Stomach (tissue), 4 donors: ENCODE data around the gene ARMH1.

Source experiments
- CTCF ChIP-seq, 7 experiments: fragments of 450-650 bp in 4 of 7; fragments of 200-600 bp in 3 of 7; sonication (generic) in 3 of 7; IDR thresholded peaks; one replicate each; pipeline ENCODE4 v1.5.1; 2016 to 2019; ENCODE audit warnings: antibody characterized with exemption in 7 of 7, control low read depth in 2 of 7, mild to moderate bottlenecking in 1 of 7
- POLR2A ChIP-seq, 4 donors: fragments of 450-650 bp; IDR thresholded peaks; one replicate each; pipeline ENCODE4 v1.6.1; 2016; ENCODE audit warnings: antibody characterized with exemption in 4 of 4, control low read depth in 2 of 4, mild to moderate bottlenecking in 1 of 4, moderate library complexity in 1 of 4

GRCh38 chr1:44695671-44696070 lies 21.2 kb downstream of the ARMH1 start:
- TF ChIP-seq POLR2A (IDR thresholded peaks at IDR 0.05) (no peak), CTCF (IDR thresholded peaks at IDR 0.05) (no peak)
